RWPE1 (cell line): Measurements from ENCODE around the gene DPY19L3.

Experiments
- CTCF ChIA-PET: fragments of 350-600 bp; sonication (Branson Sonifier 250); formaldehyde crosslinking; extraction: SDS; loops from one replicate; lab custom pipeline; 2021; lab: Yijun Ruan, JAX
- POLR2A ChIA-PET: fragments of 400-600 bp; formaldehyde crosslinking; extraction: SDS; loops from one replicate; lab custom pipeline; 2020; ENCODE audit warnings: antibody characterized with exemption; ENCODE audit not compliant: low non-redundant PET; lab: Yijun Ruan, JAX
- DNase-seq: peaks from one replicate; pipeline ENCODE4 v3.0.0; 2012; ENCODE audit warnings: low spot score
- H3K27ac ChIP-seq: fragments of 450-650 bp; 2 replicates; pipeline ENCODE4 v1.5.1; 2017
- CTCF ChIP-seq: fragments of 450-650 bp; conservative IDR thresholded peaks from 2 replicates; pipeline ENCODE4 v1.5.1; 2017; ENCODE audit warnings: low read depth, mild to moderate bottlenecking

Gene DPY19L3

DNA sequence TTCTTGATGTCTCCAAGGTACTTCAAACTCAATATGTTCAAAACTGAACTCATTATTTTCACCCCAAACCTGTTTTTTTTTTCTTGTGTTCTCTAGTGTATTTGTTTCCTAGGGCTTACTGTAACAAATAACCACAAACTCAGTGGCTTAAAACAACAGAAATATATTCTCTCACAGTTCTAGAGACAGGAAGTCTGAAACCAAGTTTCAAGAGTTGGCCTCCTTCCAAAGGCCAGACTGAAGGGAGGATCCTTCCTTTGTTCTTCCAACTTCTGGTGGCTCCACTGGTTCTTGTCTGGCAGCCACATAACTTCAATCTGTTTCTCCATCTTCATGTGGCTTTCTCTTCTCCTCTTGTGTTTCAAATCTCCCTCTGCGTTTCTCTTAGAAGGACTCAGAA is 113.5 kb downstream of the DPY19L3 start:
- ChIA-PET POLR2A (no interaction called here), CTCF (no interaction called here)
- TF ChIP-seq CTCF: no peak
- H3K27ac ChIP-seq: no peak overlapping the region
- DNase-seq: no peak

GRCh38 chr19:32522967-32523366 is 117.4 kb downstream of the DPY19L3 start:
- H3K27ac ChIP-seq: no peak overlapping the region
- CTCF ChIA-PET: no interaction called here
- POLR2A ChIA-PET: no interaction called here
- no peak for DNase-seq
- TF ChIP-seq CTCF: no peak

GRCh38 chr19:32526895-32527294 is 121.3 kb downstream of the DPY19L3 start:
- ChIA-PET CTCF (no interaction called here), POLR2A (no interaction called here)
- no peak for TF ChIP-seq CTCF

DNA sequence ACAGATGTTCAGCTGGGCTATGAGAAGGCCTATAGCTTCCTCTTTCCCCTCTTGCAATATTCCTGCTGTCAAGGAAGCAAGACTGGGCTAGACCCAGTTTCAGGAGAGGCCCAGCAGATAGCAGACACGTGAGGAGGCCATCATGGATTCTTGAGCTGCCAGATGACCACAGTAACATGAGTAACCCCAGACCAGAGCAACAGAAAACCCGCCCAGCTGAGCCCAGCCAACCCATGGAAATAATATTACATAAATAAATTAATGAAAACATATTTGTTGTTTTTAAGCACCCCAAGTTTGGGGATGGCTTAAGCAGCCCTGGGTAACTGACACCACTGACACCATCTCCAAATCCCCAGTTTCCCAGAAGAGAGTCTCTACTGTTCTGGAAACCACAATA is 125.2 kb downstream of the DPY19L3 start:
- no peak for TF ChIP-seq CTCF
- H3K27ac ChIP-seq: no peak overlapping the region
- ChIA-PET CTCF (no interaction called here), POLR2A (no interaction called here)
- no peak for DNase-seq

More at GRCh38 chr19:32526895-32527294, 121.3 kb downstream of the DPY19L3 start:
- H3K27ac ChIP-seq: no peak overlapping the region
- no peak for DNase-seq

- DNase-seq: no peak
- TF ChIP-seq CTCF: no peak
- CTCF ChIA-PET: no interaction called here
Observed at GRCh38 chr19:32532233-32532632, 126.7 kb downstream of the DPY19L3 start.

More at GRCh38 chr19:32532233-32532632, 126.7 kb downstream of the DPY19L3 start:
- POLR2A ChIA-PET: no interaction called here
- H3K27ac ChIP-seq: no peak overlapping the region
